H1 (cell line): ENCODE results near the gene TUNAR. TPM values are rescaled to one million over a fixed set of nuclear protein-coding genes. Genes with fewer than 3 reads are reported as not detected.
A peak's percentile ranks its signal among the peaks of the same experiment; 100 is the strongest.

Experiments
- CTCF ChIA-PET: fragments of 300-600 bp; sonication (Branson Sonifier 250); formaldehyde crosslinking; loops from one replicate; lab custom pipeline; 2021; ENCODE audit not compliant: partially characterized antibody; lab: Charles Lee
- POLR2A ChIA-PET: fragments of 300-600 bp; sonication (Branson Sonifier 250); formaldehyde crosslinking; loops from one replicate; lab custom pipeline; 2021; ENCODE audit warnings: inconsistent platforms; ENCODE audit not compliant: partially characterized antibody; lab: Charles Lee
- DNase-seq, 2 experiments: peaks; one replicate each; pipeline versions ENCODE4 v3.0.0 to v3.0.0-alpha.2; 2010 to 2022; ENCODE audit warnings: low spot score in 2 of 2, low read depth in 1 of 2, mixed read lengths in 1 of 2
- FAIRE-seq: peaks from 2 replicates; lab custom pipeline; 2011; peaks lifted over from hg19 to GRCh38; lab: Jason Lieb, UNC
- H2AFZ ChIP-seq: 2 replicates; pipeline ENCODE4 v1.8.1; 2012; ENCODE audit warnings: low read length, inconsistent platforms
- H2AK5ac ChIP-seq: 2 replicates; pipeline ENCODE4 v1.6.1; 2013; ENCODE audit warnings: low read depth, low read length
- H2BK120ac ChIP-seq: replicated peaks from 2 replicates; pipeline ENCODE3; 2013; ENCODE audit warnings: low read depth, low read length, inconsistent platforms
- H2BK12ac ChIP-seq: 2 replicates; pipeline ENCODE4 v1.6.1; 2013; ENCODE audit warnings: low read depth, low read length
- H2BK15ac ChIP-seq: 2 replicates; pipeline ENCODE4 v1.6.1; 2013; ENCODE audit warnings: low read length
- H2BK20ac ChIP-seq: 2 replicates; pipeline ENCODE4 v1.6.1; 2013; ENCODE audit warnings: low read length
- H2BK5ac ChIP-seq: 2 replicates; pipeline ENCODE4 v1.6.1; 2013; ENCODE audit warnings: low read depth, low read length
- H3K14ac ChIP-seq: 2 replicates; pipeline ENCODE4 v1.6.1; 2013; ENCODE audit warnings: inconsistent platforms; ENCODE audit not compliant: insufficient read length
- H3K18ac ChIP-seq: 2 replicates; pipeline ENCODE4 v1.6.1; 2013; ENCODE audit warnings: low read length; ENCODE audit errors: extremely low read depth
- H3K23ac ChIP-seq: 2 replicates; pipeline ENCODE4 v1.6.1; 2013; ENCODE audit warnings: inconsistent platforms; ENCODE audit not compliant: insufficient read length
- H3K23me2 ChIP-seq: 2 replicates; pipeline ENCODE4 v1.6.1; 2013; ENCODE audit warnings: low read depth, low read length
- H3K27ac ChIP-seq: 2 replicates; pipeline ENCODE4 v1.6.1; 2011; ENCODE audit warnings: low read depth, low read length, inconsistent platforms
- H3K27me3 ChIP-seq, 4 experiments: replicated peaks in 1 of 4; 1 replicate in 1 of 4; 2 replicates in 3 of 4; pipeline versions ENCODE4 v1.6.1 to v1.8.1; 2011 to 2013; ENCODE audit warnings: low read length in 3 of 4, mild to moderate bottlenecking in 3 of 4, inconsistent platforms in 2 of 4, mixed read lengths in 2 of 4, moderate library complexity in 1 of 4; ENCODE audit not compliant: control insufficient read depth in 3 of 4, insufficient read depth in 3 of 4; ENCODE audit errors: extremely low read depth in 1 of 4
- H3K36me3 ChIP-seq, 4 experiments: 2 replicates each; pipeline versions ENCODE4 v1.6.1 to v1.8.1; 2011 to 2013; ENCODE audit warnings: mild to moderate bottlenecking in 4 of 4, low read length in 3 of 4, moderate library complexity in 2 of 4, control low read depth in 1 of 4, inconsistent platforms in 1 of 4; ENCODE audit not compliant: insufficient read depth in 4 of 4, control insufficient read depth in 2 of 4
- H3K4ac ChIP-seq: replicated peaks from 2 replicates; pipeline ENCODE3; 2013; ENCODE audit warnings: low read length, low read depth, mixed read lengths, inconsistent platforms; ENCODE audit not compliant: insufficient read length
- H3K4me1 ChIP-seq, 4 experiments: replicated peaks in 1 of 4; 1 replicate in 1 of 4; 2 replicates in 3 of 4; pipeline versions ENCODE4 v1.6.1 to v1.8.1; 2011 to 2013; ENCODE audit warnings: low read length in 3 of 4, inconsistent platforms in 2 of 4, mixed read lengths in 1 of 4; ENCODE audit not compliant: insufficient read depth in 4 of 4, control insufficient read depth in 3 of 4
- H3K4me2 ChIP-seq, 2 experiments: 2 replicates each; pipeline versions ENCODE4 v1.6.1 to v1.8.1; 2011 to 2013; ENCODE audit warnings: low read depth in 2 of 2, low read length in 2 of 2, control low read depth in 1 of 2, inconsistent platforms in 1 of 2, mild to moderate bottlenecking in 1 of 2; ENCODE audit not compliant: insufficient read depth in 1 of 2
- H3K4me3 ChIP-seq, 4 experiments: fragments of 200-600, 300-600 bp in 1 of 4; sonication (generic), shearing (Covaris generic), sonication (Bioruptor Twin) in 1 of 4; 2 replicates each; pipeline versions ENCODE4 v1.5.1 to v1.8.1; 2011 to 2016; ENCODE audit warnings: low read length in 4 of 4, low read depth in 3 of 4, control low read depth in 2 of 4, inconsistent platforms in 2 of 4, mild to moderate bottlenecking in 2 of 4, mixed read lengths in 1 of 4, moderate library complexity in 1 of 4; ENCODE audit not compliant: insufficient read depth in 2 of 4; ENCODE audit errors: extremely low read depth in 1 of 4
- H3K56ac ChIP-seq: replicated peaks from 2 replicates; pipeline ENCODE3; 2013; ENCODE audit warnings: low read depth, mild to moderate bottlenecking, mixed read lengths, low read length, inconsistent platforms; ENCODE audit not compliant: insufficient read length
- H3K79me1 ChIP-seq: 2 replicates; pipeline ENCODE4 v1.6.1; 2013; ENCODE audit warnings: low read depth, low read length, control low read depth
- H3K79me2 ChIP-seq, 2 experiments: 2 replicates each; pipeline versions ENCODE4 v1.6.1 to v1.8.1; 2012 to 2013; ENCODE audit warnings: low read length in 2 of 2, mild to moderate bottlenecking in 2 of 2, inconsistent platforms in 1 of 2; ENCODE audit not compliant: insufficient read depth in 2 of 2, control insufficient read depth in 1 of 2
- H3K9ac ChIP-seq, 4 experiments: replicated peaks in 1 of 4; 1 replicate in 1 of 4; 2 replicates in 3 of 4; pipeline versions ENCODE4 v1.6.1 to v1.8.1; 2011 to 2013; ENCODE audit warnings: low read depth in 3 of 4, low read length in 3 of 4, control low read depth in 2 of 4, mild to moderate bottlenecking in 2 of 4, moderate library complexity in 2 of 4, inconsistent platforms in 1 of 4; ENCODE audit errors: extremely low read depth in 1 of 4
- H3K9me3 ChIP-seq, 2 experiments: 2 replicates each; pipeline versions ENCODE4 v1.6.1 to v1.8.1; 2012 to 2013; ENCODE audit warnings: mild to moderate bottlenecking in 2 of 2, moderate library complexity in 2 of 2, control low read depth in 1 of 2, inconsistent platforms in 1 of 2, low read depth in 1 of 2, low read length in 1 of 2, mixed read lengths in 1 of 2; ENCODE audit not compliant: insufficient read depth in 2 of 2
- H4K20me1 ChIP-seq, 2 experiments: replicated peaks in 1 of 2; 2 replicates each; pipeline versions ENCODE3 to v1.8.1; 2011 to 2013; ENCODE audit warnings: inconsistent platforms in 2 of 2, low read length in 2 of 2, mild to moderate bottlenecking in 1 of 2; ENCODE audit not compliant: insufficient read depth in 2 of 2, control insufficient read depth in 1 of 2
- H4K5ac ChIP-seq: 2 replicates; pipeline ENCODE4 v1.6.1; 2013; ENCODE audit warnings: low read length, low read depth, mixed read lengths, inconsistent platforms; ENCODE audit not compliant: insufficient read length
- H4K8ac ChIP-seq: 2 replicates; pipeline ENCODE4 v1.8.0; 2013; ENCODE audit warnings: mild to moderate bottlenecking, moderate library complexity, low read length, inconsistent platforms; ENCODE audit not compliant: insufficient read depth; ENCODE audit errors: extremely low read depth
- H4K91ac ChIP-seq: replicated peaks from 2 replicates; pipeline ENCODE3; 2013; ENCODE audit warnings: low read length, mixed read lengths, inconsistent platforms; ENCODE audit not compliant: insufficient read length
- EGR1 ChIP-seq: IDR thresholded peaks from 2 replicates; pipeline ENCODE4 v1.6.1; 2011; ENCODE audit warnings: low read depth, low read length, borderline replicate concordance
- FOSL1 ChIP-seq: IDR thresholded peaks from 2 replicates; pipeline ENCODE4 v1.6.1; 2011; ENCODE audit warnings: mild to moderate bottlenecking, low read depth, low read length, moderate library complexity; ENCODE audit not compliant: insufficient read depth
- JUN ChIP-seq: IDR thresholded peaks from 2 replicates; pipeline ENCODE4 v1.6.1; 2011; ENCODE audit warnings: low read depth, mild to moderate bottlenecking, improper control_type of control experiment, low read length
- NRF1 ChIP-seq: IDR thresholded peaks from 2 replicates; pipeline ENCODE4 v1.6.1; 2011; ENCODE audit warnings: mild to moderate bottlenecking, low read depth, low read length, improper control_type of control experiment
- PHF8 ChIP-seq: fragments of 200-600 bp; sonication (generic); conservative IDR thresholded peaks from 2 replicates; pipeline ENCODE4 v1.7.1; 2012; ENCODE audit warnings: low read depth, mild to moderate bottlenecking, inconsistent platforms, low read length, moderate library complexity
- YY1 ChIP-seq: IDR thresholded peaks from 2 replicates; pipeline ENCODE4 v1.6.1; 2011; ENCODE audit warnings: low read depth, mild to moderate bottlenecking, low read length
- ZNF274 ChIP-seq: IDR thresholded peaks from 2 replicates; pipeline ENCODE4 v1.7.0; 2012; ENCODE audit warnings: low read length, borderline replicate concordance; ENCODE audit errors: extremely low read depth
- WGBS, 2 experiments: shearing (Covaris generic) in 1 of 2; methylation state at CpG; one replicate each; pipeline versions ENCODE4 v1.1.6 to v1.1.7; 2013 to 2015; ENCODE audit warnings: low lambda C conversion rate in 2 of 2, mixed read lengths in 2 of 2, inconsistent platforms in 1 of 2, low coverage in 1 of 2, missing lambda C conversion rate in 1 of 2; ENCODE audit not compliant: insufficient replicate concordance in 2 of 2, insufficient coverage in 1 of 2, insufficient read length in 1 of 2; ENCODE audit errors: extremely low coverage in 1 of 2, missing lambda C conversion rate in 1 of 2; 5-methylcytosine and 5-hydroxymethylcytosine counted together
- polyA plus RNA-seq, 7 experiments: library from polyadenylated mRNA; depleted of rRNA in 3 of 7; stranded (reverse) in 5 of 7; unstranded in 2 of 7; fragments of >200 nt in 5 of 7; fragments of 200-250 nt in 2 of 7; gene quantifications; 1 replicate in 5 of 7; 2 replicates in 1 of 7; 4 replicates in 1 of 7; pipeline versions ENCODE4 v1.2.1 to v1.2.3, GENCODE V29; 2011 to 2013; ENCODE audit warnings: missing spikeins in 2 of 7, mixed read lengths in 2 of 7
- total RNA-seq: library from RNA; stranded (reverse); fragmentation: NEBNext Ultra II Directional; extraction: Animal tissue kit (Norgen Biotek cat#: 25700); gene quantifications from 2 replicates; pipeline ENCODE4 v1.2.1, GENCODE V29; 2021

Gene TUNAR
- total and polyA plus RNA-seq, 2 of the 8 experiments (the other 6 are each of a cell fraction or from before 2014, with no cell fraction given): 12.8 to 63.9 TPM

DNA sequence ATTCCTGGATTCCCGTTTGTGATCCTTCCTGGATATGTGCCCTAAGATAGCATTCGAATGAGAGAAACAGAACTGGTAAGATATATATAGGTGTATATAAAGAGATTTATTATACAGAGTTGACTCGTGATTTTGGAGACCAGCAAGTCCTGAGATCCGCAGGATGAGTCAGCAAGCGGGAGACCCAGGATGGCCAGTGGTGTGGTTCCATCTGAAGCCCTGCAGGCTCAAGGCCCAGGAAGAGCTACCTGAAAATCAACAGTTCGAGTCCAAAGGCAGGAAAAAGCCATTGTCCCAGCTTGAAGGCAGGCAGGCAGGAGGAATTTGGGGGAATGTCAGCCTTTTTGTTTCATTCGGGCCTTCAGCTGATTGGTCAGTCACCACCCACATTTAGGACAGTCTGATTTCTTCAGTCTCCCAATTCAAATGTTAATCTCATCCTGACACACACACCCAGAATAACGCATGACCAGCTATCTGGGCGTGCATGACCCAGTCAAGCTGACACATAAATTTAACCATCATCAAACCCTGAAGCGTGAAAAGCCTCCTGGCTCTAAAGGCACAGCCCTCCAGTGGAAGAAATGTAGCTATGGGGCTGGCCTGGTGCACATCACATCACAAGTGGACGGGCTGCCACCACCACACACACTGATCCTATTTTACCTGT, 44.3 kb downstream of the TUNAR start:
- H3K4me3 ChIP-seq: no peak overlapping the region

More for the DNA sequence above, 44.3 kb downstream of the TUNAR start:
- H2BK15ac ChIP-seq: no peak overlapping the region
- H2BK120ac ChIP-seq: no peak overlapping the region
- DNase-seq: no peak
- TF ChIP-seq YY1: no peak
- TF ChIP-seq ZNF274: no peak
- TF ChIP-seq NRF1: no peak
- TF ChIP-seq FOSL1: no peak
- TF ChIP-seq JUN: no peak
- TF ChIP-seq PHF8: no peak
- TF ChIP-seq EGR1: no peak
- no peaks in the 10 kb centered on the region for H3K27me3 ChIP-seq
- 0 out of 2 replicates have a peak overlapping the region, but pooled peaks have one; percentile 54 for H2AK5ac ChIP-seq
- H2BK5ac ChIP-seq: 0 out of 2 replicates have a peak overlapping the region, but pooled peaks have one; percentile 37
- no peak overlapping the region for H3K9ac ChIP-seq
- H3K79me2 ChIP-seq: peaks cover 4 to 14% of the 10 kb centered on the region in 2 experiments; a peak in 2 of 4 replicates
- H2BK12ac ChIP-seq: peak overlapping the region; percentile 10; the same call in 1 of the 2 replicates
- 86% methylated on average over 11 of the region's 11 CpGs; no CpG with 5 or more reads in 1 of the 2 experiments for WGBS, 2 experiments
- ChIA-PET CTCF (interaction anchor here (0.9 to 2.0 kb wide), 10 partner anchors 10 to 310 kb away, joined by 3 to 7 read pairs (median 4); no protein-coding TSS in a partner anchor), POLR2A (no interaction called here)
- H3K23me2 ChIP-seq: no peaks in the 10 kb centered on the region
- no peak overlapping the region for H4K8ac ChIP-seq
- H3K14ac ChIP-seq: no peak overlapping the region
- no peak overlapping the region for H3K18ac ChIP-seq
- H3K23ac ChIP-seq: no peak overlapping the region
- H2AFZ ChIP-seq: no peak overlapping the region
- H3K79me1 ChIP-seq: peaks cover 4% of the 10 kb centered on the region; the same call in 1 of the 2 replicates
- no peak overlapping the region for H3K27ac ChIP-seq
- FAIRE-seq: no peak
- H3K36me3 ChIP-seq: peaks cover 0 to 47% (median 9%) of the 10 kb centered on the region in 4 experiments; a peak in 5 of 8 replicates
- H3K4me2 ChIP-seq: no peak overlapping the region
- no peaks in the 10 kb centered on the region for H3K9me3 ChIP-seq
- no peaks in the 10 kb centered on the region for H4K20me1 ChIP-seq
- no peak overlapping the region for H3K4ac ChIP-seq
- H2BK20ac ChIP-seq: no peak overlapping the region
- H3K56ac ChIP-seq: no peak overlapping the region
- peaks cover 0 to 14% (median under 1%) of the 10 kb centered on the region in 4 experiments; a peak in 2 of 7 replicates for H3K4me1 ChIP-seq
- no peak overlapping the region for H4K91ac ChIP-seq
- H4K5ac ChIP-seq: no peak overlapping the region
